GM18508 (cell line): Measurements from ENCODE around the gene HYDIN.
"Not testable (repeated sequence)": the region's sequence is repeated elsewhere in the genome, so short reads cannot be mapped to it uniquely, and the experiment has no call there.

Experiments
- ATAC-seq: cut with Tn5 transposase; IDR thresholded peaks from one replicate; pipeline ENCODE4 v1.9.1; 2021; ENCODE audit warnings: moderate number of reproducible peaks; ENCODE audit not compliant: insufficient read depth, unreplicated experiment

Gene HYDIN

DNA sequence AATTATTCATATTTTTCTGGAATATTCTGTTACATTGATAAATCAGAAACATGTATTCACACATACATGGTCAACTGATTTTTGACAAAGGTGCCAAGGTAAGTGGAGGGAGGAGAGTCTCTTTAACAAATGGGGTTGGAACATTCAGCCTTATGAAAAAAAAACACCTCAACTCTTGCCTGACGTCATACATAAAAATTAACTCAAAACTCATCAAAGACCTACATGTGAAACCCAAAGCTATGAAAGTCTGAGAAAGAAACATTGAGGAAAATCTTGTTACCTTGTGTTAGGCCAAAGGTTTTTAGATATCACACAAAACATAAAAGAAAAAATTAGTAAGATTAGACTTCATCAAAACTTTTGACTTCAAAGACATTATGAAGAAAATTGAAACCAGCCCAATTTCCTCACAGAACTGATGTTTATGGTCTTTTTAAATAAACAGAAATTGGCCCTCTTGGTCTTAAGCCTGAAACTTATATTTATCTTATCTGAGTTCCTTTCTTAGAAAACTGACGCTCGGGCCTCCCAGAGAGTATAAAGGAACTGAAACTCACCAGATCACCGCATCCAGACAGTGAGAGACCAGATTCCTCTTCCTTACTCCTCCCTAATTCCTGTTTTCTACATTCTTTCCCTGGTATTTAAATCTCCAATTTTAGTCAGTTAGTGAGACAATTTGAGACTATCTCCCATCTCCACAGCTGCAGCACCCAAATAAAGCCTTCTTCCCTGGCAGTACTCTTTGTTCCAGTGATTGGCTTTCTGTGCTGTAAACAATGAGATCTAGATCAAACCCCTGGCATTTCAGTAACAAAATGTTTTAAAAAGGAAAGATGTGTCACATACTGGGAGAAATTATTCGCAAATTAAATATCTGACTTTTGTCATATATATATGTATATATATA, 4.0 kb downstream of the HYDIN start:
- ATAC-seq: no peak

DNA sequence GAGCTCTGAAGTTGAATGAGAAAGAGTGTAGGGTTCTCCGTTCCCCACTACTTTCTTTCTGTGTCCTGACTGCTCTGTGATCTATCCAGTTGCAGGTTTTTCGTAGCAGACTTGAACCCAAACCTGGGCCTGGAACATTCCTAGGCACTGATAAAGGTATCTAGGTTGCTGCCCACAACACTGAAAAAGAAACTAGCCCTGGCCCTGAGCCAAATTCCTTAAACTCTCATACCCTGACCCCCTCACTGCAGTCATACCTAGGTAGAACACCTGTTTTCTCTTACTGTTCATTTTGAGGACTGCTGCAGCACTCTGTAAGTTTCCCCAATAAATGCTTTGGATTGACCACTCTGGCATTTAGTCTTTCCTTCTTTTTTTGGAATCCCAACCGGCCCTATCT, 5.4 kb downstream of the HYDIN start:
- ATAC-seq: no peak

DNA sequence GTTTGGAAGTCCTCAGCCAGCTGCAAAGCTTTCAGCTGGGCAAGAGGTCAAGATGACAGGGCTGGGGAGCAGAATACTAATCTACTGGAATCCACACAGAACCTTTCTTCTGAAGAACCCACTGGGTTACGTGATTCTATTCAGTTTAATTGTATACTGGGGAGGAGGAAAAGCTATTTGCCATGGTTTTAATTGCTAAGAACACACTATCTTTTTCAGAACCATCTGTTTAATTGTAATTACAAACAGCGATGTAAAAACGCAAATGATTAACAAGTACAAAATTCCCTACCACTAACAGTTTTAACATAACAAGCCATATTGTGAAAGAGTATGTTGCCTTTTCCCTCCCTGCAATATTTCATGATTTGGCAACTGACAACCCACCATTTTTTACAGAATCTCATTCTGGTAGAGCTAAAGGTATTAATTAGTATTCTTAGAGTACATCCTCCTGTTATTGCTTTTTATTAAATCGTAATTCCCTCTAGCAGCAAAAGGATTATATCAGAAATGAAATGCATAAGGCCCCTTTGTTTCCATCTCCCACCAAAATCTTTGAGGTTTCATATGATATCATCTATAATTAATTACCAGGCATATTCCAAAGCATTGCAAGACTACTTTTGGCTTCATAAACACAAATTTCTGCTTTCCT, 12.1 kb downstream of the HYDIN start:
- ATAC-seq: no peak

DNA sequence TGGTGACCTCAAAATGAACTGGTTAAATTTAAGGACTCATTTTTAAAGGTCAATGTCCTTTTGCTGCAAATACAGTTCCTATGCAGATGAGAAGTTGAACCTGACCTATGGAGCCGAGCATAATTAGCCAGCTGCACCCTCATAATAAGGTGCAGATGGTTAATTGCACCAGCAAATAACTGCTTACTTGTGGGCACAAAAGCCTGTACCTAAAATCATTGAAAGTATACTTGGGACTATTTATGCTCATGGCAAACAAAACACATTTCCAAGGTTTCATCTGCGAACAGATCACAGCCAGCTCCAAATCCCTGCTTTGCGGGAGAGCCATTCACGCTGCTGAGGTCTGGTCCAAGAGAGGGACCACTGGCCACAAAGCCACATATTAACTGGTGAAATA, 13.0 kb downstream of the HYDIN start:
- ATAC-seq: no peak

DNA sequence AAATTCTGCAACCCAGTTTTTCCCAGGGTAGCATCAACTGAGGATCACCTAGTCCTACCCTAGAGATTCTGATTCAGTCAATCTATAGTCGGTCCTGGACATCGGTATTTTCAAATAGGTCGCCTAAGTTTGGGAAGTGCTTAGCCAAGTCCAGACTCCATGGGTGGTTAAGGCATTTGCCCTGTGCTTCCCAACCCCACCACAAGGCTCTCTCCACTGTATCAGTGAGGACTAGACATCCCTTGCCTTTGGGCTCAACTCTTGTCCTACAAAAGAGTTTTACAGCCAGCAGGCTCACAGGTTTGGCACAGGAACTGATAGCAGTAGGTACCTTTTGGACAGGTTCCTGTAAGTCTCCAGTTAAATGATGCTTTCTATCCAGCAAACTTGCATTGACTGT, 13.8 kb downstream of the HYDIN start:
- no peak for ATAC-seq

DNA sequence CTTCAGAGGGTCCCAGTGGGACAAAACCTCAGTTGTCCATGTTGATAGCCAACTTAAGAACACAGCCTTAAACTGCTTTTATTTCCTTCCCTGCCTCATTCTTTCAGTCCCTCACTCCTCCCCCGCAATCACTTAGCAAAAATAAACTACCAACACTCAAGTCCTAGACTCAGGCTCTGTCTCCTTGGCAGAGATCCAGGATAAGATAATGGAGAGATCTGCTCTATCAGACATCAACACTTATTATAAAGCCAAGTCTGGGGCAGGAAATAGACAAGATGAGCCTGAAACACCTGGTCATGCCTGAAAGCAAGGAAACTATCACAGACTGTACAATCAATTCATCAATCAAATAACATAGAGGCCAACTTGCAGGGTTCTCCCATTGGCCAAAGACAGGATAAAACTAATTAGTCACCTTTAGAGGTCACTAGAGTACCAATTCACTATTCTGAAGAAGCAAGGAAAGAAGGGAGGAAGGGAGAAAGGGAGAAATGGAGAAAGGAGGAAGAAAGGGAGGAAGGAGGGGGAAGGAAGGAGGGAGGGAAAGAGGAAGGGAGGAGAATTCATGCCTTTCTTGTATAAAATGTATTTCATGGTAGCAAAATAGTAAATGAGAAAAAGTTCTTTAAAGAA, 15.7 kb downstream of the HYDIN start:
- no peak for ATAC-seq

DNA sequence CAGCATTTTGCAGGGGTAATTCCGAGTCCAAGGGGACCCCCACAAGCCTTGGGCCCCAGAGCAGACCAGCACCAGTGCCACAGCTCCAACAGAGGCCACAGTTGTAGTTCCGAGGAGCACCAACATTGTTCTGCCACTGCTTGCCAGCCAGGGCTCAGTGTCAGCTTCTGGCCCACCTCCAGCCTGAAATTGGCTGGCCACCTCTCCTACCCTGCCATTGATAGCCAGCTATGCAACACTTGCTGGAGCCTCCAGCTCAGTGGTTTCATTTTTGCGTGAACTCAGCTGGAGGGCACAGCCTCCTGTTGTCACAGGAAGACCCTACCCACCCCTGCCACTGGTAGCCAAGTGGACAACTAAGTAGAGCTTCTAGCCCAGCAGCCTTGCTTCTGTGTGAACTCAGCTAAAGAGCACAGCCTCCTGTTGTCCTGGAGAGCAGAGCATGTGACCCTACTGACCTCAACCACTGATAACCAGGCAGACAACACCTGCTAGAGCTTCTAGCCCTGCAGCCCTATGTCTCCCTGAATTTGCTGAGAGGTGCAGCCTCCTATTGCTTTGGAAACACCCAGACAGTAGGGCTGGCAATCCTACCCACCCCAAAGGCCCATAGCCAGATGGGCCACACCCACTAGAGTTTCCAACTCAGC, 24.9 kb downstream of the HYDIN start:
- no peak for ATAC-seq

DNA sequence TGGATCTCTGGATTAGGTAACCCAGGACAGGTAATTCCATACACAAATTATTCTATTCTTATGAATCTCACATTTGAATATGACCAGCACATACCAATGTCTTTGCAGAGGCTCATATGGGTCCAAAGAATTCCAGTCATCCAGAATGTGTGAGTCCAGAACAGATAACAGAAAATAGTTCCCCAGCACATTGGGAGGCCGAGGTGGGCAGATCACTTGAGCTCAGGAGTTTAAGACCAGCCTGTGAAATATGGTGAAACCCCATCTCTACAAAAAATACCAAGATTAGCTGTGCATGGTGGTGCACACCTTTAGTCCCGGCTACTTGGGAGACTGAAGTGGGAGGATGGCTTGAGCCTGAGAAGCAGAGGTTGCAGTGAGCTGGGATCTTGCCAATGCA, 26.9 kb downstream of the HYDIN start:
- no peak for ATAC-seq

DNA sequence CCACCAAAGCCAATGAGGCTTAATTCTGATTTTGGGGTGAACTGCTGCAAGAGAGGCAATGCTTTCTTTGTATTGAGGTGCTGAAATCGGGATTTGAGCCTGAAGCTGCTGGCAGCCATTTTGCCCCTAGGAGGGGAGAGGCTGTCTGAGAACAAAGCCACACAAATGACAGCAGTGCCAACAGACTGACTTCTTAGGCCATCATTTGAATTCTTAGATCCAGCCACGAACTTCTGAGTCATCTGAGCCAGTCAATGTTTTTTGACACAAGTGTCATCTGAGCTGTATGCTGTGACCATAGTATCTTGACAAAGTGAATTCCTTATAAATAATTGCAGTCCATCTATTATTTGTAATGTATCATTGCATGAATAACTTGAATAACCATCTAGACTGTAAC, 29.0 kb downstream of the HYDIN start:
- no peak for ATAC-seq

DNA sequence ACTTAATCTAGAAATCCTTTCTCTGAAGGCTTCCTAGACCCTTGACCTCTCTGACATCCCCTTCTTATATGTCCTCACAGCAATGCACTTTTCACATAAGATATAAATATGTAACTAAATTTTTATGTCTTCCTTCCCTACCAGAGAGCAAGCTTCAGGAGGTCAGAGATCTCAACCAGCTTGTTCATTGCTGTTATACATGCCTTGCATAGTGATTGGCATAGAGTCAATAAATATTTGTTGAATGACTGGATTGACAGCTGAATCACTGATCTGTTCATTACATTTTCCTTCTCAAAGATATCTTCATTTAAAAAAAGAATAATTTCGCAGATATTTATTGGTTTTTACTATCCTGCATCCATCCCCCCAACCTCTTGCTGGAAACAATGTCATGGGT, 29.5 kb downstream of the HYDIN start:
- no peak for ATAC-seq

DNA sequence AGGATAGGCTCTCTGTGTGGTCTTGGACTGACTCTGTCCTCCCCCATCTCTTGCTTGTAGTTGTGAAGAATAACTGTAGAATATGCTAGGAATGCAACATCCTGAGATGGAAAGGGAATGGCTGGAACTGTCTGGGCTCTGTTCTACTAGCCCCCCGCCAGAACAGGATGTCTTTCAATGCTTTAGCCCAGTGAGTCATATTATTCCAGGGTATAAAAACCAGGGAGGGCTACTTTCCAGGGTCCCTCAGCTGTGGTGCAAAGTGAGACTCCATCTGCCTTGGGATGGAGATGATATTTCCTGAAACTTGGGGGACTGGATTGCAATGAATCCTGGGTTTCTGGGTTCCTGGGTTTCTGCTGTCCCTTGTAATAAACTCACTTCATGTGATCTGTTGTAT, 32.1 kb downstream of the HYDIN start:
- ATAC-seq: no peak

DNA sequence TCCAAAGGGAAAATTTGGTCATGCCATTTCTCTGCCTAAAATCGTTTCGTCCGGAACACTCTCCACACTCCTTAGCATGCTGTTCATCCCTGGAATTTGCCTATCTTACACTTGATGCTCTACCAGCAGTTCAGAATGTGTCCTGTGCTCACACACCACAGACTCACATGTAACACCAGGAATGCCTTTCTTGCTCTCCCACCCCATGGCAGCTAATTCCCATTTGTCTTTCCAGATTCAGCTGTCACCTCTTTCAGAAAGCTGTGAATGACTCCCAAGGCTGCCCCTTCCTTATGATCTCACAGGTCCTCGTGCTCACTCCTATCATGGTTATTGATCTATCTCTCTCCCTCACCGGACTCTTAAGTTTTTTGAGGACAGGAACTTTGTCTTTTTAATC, 38.1 kb downstream of the HYDIN start:
- no peak for ATAC-seq

DNA sequence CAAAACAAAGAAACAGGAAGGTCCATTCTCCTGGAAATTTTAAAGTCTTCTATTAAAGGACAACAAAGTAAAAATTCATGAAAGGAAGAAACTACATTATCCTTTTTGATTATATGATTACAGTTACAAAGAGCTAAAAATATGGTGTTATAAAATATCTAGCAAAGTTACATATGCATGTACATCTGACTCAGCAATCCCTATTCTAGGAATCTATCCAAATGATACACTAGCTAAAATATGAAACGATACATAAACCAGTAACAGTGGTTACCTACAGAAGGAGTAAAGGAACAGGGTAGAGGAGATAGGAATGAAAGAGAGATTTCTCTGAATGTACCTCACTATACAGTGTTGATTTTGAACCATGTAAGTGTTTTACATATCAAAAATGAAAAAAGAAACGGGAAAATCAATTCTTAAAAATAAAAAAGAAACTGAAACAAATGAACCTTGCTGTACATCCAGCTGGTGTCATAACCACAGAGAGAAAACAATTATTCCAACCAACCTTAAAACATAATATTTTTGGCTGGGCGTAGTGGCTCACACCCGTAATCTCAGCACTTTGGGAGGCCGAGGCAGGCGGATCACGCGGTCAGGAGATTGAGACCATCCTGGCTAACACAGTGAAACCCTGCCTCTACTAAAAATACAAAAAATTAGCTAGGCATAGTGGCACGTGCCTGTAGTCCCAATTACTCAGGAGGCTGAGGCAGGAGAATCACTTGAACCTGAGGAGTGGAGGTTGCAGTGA, 41.4 kb downstream of the HYDIN start:
- ATAC-seq: no peak

DNA sequence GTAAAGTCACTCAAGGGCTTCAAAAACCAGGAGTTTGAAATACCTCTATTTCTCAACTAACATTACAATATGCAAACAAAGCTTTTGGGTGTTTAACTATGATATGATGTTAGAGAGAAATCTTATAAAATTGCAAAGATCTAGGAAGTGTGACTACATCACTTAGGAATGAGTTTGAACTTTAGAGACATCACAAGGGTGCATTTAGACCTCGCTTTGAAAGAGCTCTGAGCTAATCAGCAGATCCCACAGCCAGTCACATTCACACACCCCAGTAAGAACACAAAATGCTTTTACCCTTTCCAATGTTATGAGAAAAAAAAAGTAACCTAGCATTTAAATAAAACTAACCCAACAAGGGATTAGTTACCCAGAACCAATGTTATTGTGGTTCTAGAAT, 45.2 kb downstream of the HYDIN start:
- ATAC-seq: no peak

DNA sequence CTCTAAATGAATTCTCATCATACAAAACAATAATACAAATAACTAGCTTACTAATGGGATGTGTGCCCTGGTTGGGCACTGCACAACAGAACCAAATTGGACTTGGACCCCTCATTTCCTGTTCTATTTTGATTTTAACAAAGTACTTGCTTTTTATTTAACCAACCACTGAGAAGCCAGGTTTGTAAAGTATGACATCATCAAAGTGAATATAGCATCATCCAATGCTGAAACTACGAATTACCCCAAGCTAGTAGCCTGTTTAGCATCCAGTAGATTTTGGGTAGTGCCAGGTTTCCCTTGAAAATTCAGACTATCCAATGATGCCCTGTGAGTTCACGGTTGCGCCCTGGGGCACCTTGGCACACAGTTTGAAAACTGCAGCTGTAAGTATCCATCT, 51.0 kb downstream of the HYDIN start:
- ATAC-seq: no peak

DNA sequence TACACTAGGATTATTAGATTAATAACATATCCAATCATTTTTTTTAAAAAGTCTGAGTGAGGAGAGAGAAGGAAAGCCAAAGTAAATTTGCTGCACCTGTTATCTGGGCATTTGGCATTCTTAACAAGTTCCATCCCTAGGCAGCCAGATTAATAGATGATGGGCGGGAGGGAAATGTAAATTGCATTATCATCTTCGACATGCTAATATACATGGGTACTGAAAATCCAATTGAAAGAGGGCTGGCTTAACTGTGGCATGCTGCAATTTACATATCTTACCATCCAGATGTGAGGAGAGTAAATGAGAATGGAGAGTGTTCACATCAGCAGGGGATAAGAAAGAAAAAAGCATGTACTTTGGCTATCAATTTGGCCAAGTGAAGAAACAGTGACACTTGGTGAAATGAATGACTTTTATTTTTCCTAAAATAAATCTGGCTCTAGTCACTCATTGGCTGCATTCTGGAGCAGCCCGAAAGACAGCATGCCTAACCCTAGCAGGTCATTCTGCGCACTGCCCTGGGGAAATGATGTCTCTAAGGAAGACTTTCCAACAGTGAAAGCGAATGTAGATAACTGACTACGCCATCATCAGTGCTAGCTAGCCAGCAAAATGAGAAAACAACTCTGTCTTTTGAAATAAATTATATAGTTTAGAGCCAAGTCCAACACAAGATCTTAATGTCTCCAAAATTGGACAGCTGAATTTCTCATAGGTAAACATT, 57.9 kb downstream of the HYDIN start:
- ATAC-seq: no peak

DNA sequence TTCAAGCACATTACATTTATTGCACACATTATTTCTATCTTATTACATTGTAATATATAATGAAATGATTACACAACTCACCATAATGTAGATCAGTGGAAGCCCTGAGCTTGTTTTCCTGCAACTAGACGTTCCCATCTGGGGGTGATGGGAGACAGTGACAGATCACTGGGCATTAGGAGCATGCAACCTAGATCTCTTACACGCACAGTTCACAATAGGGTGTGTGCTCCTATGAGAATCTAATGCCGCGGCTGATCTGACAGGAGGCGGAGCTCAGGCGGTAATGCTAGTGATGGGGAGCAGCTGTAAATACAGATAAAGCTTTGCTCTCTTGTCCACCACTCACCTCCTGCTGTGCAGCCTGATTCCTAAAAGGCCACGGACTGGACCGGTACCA, 69.5 kb downstream of the HYDIN start:
- ATAC-seq: not testable (repeated sequence)

DNA sequence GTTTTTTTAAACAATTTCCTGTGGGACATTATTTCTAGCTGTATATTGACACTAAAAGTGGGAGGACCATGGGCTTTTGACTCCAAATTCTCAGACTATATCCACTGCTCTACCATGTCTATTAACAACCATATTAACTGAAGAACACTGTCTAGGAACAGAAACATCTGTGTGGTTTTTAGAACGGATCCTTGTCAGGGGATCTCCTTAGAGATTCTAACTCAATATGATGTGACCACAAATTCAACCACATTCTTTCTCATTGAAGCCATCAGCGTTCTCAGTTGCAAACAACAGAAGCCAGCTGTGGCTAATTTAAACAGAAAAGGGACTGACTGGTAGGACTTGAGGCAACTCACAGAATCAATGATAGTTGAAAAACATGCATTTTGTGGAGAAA, 73.2 kb downstream of the HYDIN start:
- ATAC-seq: not testable (repeated sequence)

DNA sequence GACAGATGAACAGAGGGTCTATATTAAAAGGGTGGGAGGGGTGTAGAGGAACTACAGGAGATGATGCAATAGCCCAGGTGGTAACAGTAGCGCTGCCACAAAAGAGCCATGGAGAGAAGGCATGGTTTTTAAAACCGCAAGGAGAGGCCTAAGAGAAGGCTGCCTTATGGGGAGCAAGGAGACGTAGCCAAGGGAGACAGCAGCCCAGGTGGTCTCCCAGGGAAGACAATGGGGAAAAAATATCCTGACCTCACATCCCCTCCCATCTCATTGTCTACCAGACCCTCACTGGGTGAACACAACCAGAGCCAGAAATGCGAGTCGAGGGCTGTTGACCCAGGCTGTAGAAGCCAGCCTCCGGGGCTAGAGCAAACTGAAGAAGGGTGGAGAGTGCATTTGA, 77.2 kb downstream of the HYDIN start:
- not testable (repeated sequence) for ATAC-seq

DNA sequence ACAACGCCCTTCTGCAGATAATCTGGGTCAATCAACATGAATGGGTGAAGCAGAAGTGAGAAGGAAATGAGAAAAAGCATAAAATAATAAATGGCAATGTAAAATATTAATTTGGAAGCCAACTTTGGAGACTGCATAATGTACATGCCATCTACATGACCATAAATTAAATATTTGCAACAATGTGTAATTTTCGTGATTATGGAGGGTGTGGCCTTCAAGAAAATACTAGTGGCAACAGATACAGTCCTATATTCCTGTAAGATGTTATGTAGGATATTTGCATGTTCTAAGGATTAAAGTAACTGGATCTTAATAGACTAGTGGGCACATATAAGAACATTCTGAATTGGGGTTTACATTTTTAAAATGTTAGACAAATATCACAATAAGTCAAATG, 78.9 kb downstream of the HYDIN start:
- not testable (repeated sequence) for ATAC-seq
